Panc1 (cell line): ENCODE data around the gene BICDL2. TPM values are rescaled to one million over a fixed set of nuclear protein-coding genes. Genes with fewer than 3 reads are reported as not detected.

ENCODE experiments used
- ATAC-seq: fragments of 200-7000 bp; cut with Tn5 transposase; 2 replicates; pipeline ENCODE4 v1.9.1; 2020; ENCODE audit warnings: mild to moderate bottlenecking, moderate library complexity
- BruUV-seq: library from RNA; stranded (reverse); fragments of 400-500 nt; replicated peaks from 2 replicates; lab custom pipeline; 2021; lab: Mats Ljungman, UMichigan
- CTCF ChIA-PET: fragments of 300-600 bp; sonication (Branson Sonifier 250); formaldehyde crosslinking; loops from one replicate; lab custom pipeline; 2022; ENCODE audit warnings: antibody characterized with exemption; lab: Charles Lee
- POLR2A ChIA-PET: fragments of 300-600 bp; sonication (Branson Sonifier 250); formaldehyde crosslinking; loops from one replicate; lab custom pipeline; 2022; ENCODE audit warnings: antibody characterized with exemption; lab: Charles Lee
- DNase-seq: peaks from one replicate; pipeline ENCODE4 v3.0.0-alpha.2; 2010; ENCODE audit warnings: low read depth, low spot score
- H3K27ac ChIP-seq: 2 replicates; pipeline ENCODE4 v1.5.1; 2011; ENCODE audit warnings: mild to moderate bottlenecking, low read length, inconsistent platforms
- H3K27me3 ChIP-seq: fragments of 200-500 bp; sonication (Bioruptor generic); 2 replicates; pipeline ENCODE4 v1.6.0; 2014; ENCODE audit warnings: low read length, inconsistent platforms; ENCODE audit not compliant: control insufficient read depth, insufficient read depth
- H3K36me3 ChIP-seq: fragments of 200-500 bp; sonication (Bioruptor generic); 2 replicates; pipeline ENCODE4 v1.5.1; 2014; ENCODE audit warnings: inconsistent platforms, mild to moderate bottlenecking, low read length, moderate library complexity; ENCODE audit not compliant: control insufficient read depth, insufficient read depth
- H3K4me1 ChIP-seq: 2 replicates; pipeline ENCODE4 v1.5.1; 2011; ENCODE audit warnings: inconsistent platforms, mild to moderate bottlenecking, low read length, moderate library complexity; ENCODE audit not compliant: control insufficient read depth, insufficient read depth
- H3K4me3 ChIP-seq, 2 experiments: 2 replicates each; pipeline ENCODE4 v1.5.1; 2011 to 2012; ENCODE audit warnings: low read depth in 2 of 2, low read length in 2 of 2, mild to moderate bottlenecking in 2 of 2, inconsistent platforms in 1 of 2, moderate library complexity in 1 of 2
- H3K9me3 ChIP-seq: fragments of 200-500 bp; sonication (Bioruptor generic); 2 replicates; pipeline ENCODE4 v1.5.1; 2014; ENCODE audit warnings: low read depth, mild to moderate bottlenecking, inconsistent platforms, low read length, moderate library complexity; ENCODE audit not compliant: control insufficient read depth, insufficient read depth
- CTCF ChIP-seq: fragments of 450-650 bp; IDR thresholded peaks from 2 replicates; pipeline ENCODE4 v1.5.1; 2017; ENCODE audit warnings: mild to moderate bottlenecking
- POLR2AphosphoS5 ChIP-seq: IDR thresholded peaks from 2 replicates; pipeline ENCODE4 v1.6.1; 2012; ENCODE audit warnings: mild to moderate bottlenecking, low read depth, low read length, moderate library complexity
- REST ChIP-seq, 2 experiments: IDR thresholded peaks; 2 replicates each; pipeline ENCODE4 v1.6.1; 2011 to 2012; ENCODE audit warnings: low read depth in 2 of 2, control low read depth in 1 of 2, low read length in 1 of 2, mild to moderate bottlenecking in 1 of 2, moderate library complexity in 1 of 2; ENCODE audit not compliant: insufficient read depth in 1 of 2
- SIN3A ChIP-seq: IDR thresholded peaks from 2 replicates; pipeline ENCODE4 v1.6.1; 2012; ENCODE audit warnings: low read depth, mild to moderate bottlenecking, low read length, moderate library complexity, borderline replicate concordance; ENCODE audit not compliant: insufficient read depth
- TCF7L2 ChIP-seq: IDR thresholded peaks from 2 replicates; pipeline ENCODE4 v1.6.1; 2011; ENCODE audit warnings: mild to moderate bottlenecking, low read depth, low read length, inconsistent platforms
- in situ Hi-C: cut with HindIII; loops from 2 replicates; pipeline ENCODE4 v1.10.0; 2016; ENCODE audit warnings: low sequenced_read_pairs, low pct_unique_long_range_greater_than_20kb
- intact Hi-C: fragments of 100-400 bp; cut with micrococcal nuclease; formaldehyde crosslinking; loops from one replicate; pipeline ENCODE4 v1.10.0; 2022; ENCODE audit not compliant: unreplicated experiment
- total RNA-seq: library from RNA; stranded (reverse); gene quantifications from one replicate; pipeline ENCODE4 v1.2.1, GENCODE V29; 2021; ENCODE audit not compliant: unreplicated experiment

The BICDL2 gene
- total RNA-seq, 1 experiment from 2014 or later = 0.21 TPM

GRCh38 chr16:2990891-2991290, 45.9 kb downstream of the BICDL2 start:
- no TSS peak for BruUV-seq
- ChIA-PET CTCF (interaction anchor here (0.6 kb wide), 1 partner anchor 30 kb away, joined by 11 read pairs; no protein-coding TSS in a partner anchor), POLR2A (no interaction called here)
- Histone ChIP-seq H3K4me3 (no peak overlapping the region), H3K4me1 (no peaks in the 10 kb centered on the region), H3K36me3 (no peaks in the 10 kb centered on the region), H3K27ac (no peak overlapping the region), H3K9me3 (no peaks in the 10 kb centered on the region), H3K27me3 (no peaks in the 10 kb centered on the region)
- DNase-seq (no peak), ATAC-seq (no peak)
- TF ChIP-seq CTCF (no peak), REST (IDR thresholded peaks at IDR 0.05; ENCODE audit: insufficient read depth in 1 of 2, low read depth in 2 of 2, low read length in 1 of 2) (no peak), TCF7L2 (no peak), SIN3A (no peak), POLR2AphosphoS5 (no peak)
- intact Hi-C loops (no loop called here), in situ Hi-C loops (no loop called here)

- intact Hi-C loops = no loop called here
- ATAC-seq (no peak), DNase-seq (no peak)
- Histone ChIP-seq H3K36me3 (no peaks in the 10 kb centered on the region), H3K4me3 (no peak overlapping the region), H3K27me3 (no peaks in the 10 kb centered on the region), H3K9me3 (no peaks in the 10 kb centered on the region), H3K27ac (no peak overlapping the region), H3K4me1 (peaks cover 3% of the 10 kb centered on the region)
- in situ Hi-C loops = no loop called here
- CTCF ChIA-PET = interaction anchor here (0.6 kb wide), 1 partner anchor 70 kb away, joined by 3 read pairs; no protein-coding TSS in a partner anchor
- TF ChIP-seq TCF7L2 (no peak), SIN3A (no peak), POLR2AphosphoS5 (no peak), CTCF (no peak), REST (IDR thresholded peaks at IDR 0.05; ENCODE audit: insufficient read depth in 1 of 2, low read depth in 2 of 2, low read length in 1 of 2) (no peak)
- no TSS peak for BruUV-seq
- POLR2A ChIA-PET = no interaction called here
Measured at GRCh38 chr16:2988590-2989099, 48.1 kb downstream of the BICDL2 start.
